HL-60 (cell line): ENCODE measurements around the gene ZCCHC24.

Experiments used
- GABPA ChIP-seq: IDR thresholded peaks from 2 replicates; pipeline ENCODE4 v1.6.1; 2012; ENCODE audit warnings: low read depth
- SPI1 ChIP-seq: IDR thresholded peaks from 2 replicates; pipeline ENCODE4 v1.6.1; 2012; ENCODE audit warnings: low read depth, mild to moderate bottlenecking, borderline replicate concordance

GRCh38 chr10:79404231-79404609 is 41.2 kb downstream of the ZCCHC24 start:
- TF ChIP-seq SPI1 (no peak), GABPA (no peak)
